GM11168 (cell line): ENCODE measurements around the gene PARD3.

Experiments
- in situ Hi-C: fragments of 300-500 bp; cut with MboI; formaldehyde crosslinking; loops from one replicate; pipeline ENCODE4 v1.12.0; 2022; ENCODE audit warnings: low sequenced_read_pairs; ENCODE audit not compliant: unreplicated experiment

The PARD3 gene

DNA sequence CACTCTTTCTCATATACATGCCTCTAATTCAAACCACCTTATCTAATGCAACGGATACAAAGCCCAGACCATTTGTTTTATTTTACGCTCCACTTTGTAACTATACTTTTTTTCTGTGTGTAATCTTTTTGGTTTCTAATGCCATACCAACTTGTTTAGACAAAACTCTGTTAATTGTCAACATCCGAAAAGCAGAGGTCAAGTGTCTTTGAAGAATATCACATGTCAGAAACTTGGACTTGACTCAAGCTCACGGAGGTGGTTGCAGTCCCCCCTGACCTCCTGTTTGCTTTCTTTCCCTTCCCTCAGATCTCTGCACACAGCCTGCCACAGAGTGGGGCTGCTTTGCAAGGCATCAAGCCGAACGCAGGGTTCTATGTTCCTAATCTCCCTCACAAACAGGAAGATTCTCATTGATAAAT lies 698.9 kb downstream of the PARD3 start:
- in situ Hi-C loops: no loop called here

DNA sequence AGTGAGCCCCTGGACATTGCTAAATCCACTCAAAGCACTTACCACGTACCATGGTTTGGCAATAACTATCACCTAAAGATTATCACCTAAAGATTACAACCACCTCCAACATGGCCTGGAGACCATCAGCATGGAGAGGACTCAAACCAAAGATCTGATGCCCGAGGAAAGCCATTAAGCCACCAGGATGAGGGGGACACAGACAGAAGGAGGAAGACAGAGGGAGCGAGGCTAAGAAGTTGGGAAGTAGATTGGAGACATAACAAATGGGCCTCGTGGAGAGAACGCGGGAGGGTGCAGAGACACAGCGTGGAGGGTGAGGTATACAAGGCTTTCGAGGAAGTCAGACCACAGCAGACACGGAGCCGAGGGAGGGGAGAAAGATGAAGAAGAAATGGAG lies 700.2 kb downstream of the PARD3 start:
- in situ Hi-C loops: no loop called here

DNA sequence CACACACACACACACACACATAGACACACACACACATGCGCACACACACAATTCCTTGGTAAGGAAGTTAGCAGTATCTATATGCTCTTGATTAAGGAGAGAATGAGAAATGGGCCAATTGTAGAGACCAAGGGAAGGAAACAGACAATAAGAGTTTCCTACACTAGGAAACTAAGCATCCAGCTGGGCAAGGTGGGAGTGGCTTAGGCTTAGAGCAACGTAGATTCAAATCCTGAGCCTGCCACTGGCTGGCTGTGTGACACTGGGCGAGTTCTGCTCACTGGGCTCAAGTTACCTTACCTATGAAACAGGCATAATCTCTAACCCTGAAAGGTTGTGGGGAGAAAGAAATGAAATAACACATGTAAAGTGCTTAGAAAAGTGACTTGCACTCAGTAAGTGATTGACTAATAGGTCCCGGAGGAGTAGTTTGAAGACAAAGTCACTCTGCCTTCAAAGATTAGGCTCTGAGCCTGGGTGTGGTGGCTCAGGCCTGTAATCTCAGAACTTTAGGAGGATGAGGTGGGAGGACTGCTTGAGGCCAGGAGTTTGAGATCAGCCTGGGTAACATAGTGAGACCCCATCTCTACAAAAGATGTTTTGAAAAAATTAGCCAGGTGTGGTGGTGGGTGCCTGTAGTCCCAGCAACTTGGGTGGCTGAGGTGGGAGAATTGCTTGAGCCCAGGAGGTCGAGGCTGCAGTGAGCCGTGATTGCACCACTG lies 701.4 kb downstream of the PARD3 start:
- in situ Hi-C loops: no loop called here

DNA sequence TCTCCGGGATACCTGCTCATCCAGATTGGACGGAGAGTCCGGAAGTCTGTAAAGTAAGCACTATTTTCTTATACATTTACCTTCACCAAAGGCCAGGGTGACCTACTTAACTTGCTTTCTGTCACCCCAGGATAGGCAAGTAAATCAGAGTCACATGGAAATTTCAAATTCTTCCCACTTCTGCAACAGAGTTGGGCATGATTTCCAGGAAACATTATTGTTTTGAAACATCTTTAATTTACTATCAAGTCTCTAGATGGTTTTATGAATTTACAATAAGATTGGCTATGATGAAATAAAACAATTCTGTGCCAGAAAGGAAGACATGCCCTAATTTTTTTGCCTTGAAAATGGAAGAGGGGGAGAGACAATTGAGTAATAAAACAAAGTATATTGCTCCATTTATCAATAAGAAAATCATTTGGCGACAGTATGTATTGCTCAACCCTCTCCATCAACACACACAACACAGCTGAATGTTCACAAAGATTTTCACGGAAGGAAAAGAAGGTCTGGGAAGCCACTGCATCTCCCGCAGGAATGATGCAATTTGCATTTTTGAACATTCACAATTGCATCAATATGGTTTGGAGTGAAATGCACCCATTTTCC lies 702.8 kb downstream of the PARD3 start:
- in situ Hi-C loops: no loop called here

DNA sequence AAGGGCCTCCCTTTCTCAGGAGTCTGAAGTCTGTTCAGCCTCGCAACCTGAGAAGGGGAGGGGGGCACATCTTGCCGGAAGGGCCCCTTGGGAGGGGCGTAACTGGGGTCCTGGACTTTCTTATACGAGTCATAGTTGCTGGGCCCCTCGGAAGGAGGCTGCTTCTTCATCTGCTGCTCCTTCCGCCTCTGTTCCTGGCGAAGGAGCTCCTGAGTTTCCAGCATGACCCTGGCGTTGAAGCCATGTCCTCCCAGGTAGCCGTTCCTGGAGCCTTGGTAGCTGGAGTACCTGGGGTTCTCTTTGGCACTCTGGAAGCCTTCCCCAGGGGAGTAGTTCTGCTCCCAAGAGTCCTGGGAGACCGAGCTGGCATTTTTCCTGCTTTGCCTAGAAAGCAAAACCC lies 703.9 kb downstream of the PARD3 start:
- in situ Hi-C loops: no loop called here

DNA sequence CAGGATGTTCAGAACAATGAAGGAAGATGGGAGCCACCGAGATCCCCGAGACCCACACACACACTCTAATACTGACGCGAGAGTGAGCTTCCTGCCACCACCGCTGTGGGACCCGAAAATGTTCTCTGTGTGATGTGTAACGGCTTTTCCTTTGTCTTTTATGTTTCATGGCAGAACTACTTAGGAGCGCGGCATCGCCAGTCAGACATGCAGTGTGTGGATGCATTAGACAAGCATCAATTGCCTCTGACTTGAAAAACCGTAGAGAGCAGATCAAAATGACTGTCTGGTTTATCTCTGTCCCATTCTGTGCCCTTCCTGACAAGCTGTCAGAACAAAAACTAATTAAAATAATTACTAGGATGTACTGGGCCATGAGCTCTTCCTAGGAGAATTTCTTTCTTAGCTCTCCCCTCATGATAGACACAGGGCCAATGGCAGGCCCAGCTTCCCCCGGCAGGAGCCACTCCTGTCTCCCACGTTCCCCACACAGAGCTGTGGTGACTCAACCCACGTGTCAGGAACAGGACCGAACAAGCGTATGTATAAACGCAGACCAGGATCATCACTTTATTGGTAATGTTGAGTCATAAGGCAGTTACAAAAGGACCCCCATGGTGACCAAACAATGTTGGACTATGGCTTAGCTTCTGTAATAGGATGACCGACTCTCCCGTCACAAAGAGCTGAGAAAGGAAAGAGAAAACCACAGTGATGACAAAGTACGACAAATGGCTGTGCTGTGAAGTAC lies 705.0 kb downstream of the PARD3 start:
- in situ Hi-C loops: no loop called here

DNA sequence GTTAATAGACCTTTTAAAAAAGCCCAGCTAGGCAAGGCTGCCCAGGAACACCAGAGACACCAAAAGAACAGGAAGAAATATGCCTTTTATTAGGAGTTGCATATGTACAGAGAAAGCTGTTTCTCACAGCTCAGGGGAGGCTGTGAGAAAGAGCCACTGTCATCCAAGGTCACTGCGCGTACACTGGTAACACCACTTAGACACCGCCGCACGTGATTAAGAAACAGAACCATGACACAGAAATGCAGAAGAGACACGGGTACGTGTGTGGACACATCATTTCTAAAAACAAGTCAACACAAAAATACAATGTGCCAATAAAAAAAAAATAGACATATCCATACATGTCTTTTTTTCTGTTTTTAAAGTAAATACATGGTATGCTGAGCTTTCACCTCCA lies 705.6 kb downstream of the PARD3 start:
- in situ Hi-C loops: no loop called here

DNA sequence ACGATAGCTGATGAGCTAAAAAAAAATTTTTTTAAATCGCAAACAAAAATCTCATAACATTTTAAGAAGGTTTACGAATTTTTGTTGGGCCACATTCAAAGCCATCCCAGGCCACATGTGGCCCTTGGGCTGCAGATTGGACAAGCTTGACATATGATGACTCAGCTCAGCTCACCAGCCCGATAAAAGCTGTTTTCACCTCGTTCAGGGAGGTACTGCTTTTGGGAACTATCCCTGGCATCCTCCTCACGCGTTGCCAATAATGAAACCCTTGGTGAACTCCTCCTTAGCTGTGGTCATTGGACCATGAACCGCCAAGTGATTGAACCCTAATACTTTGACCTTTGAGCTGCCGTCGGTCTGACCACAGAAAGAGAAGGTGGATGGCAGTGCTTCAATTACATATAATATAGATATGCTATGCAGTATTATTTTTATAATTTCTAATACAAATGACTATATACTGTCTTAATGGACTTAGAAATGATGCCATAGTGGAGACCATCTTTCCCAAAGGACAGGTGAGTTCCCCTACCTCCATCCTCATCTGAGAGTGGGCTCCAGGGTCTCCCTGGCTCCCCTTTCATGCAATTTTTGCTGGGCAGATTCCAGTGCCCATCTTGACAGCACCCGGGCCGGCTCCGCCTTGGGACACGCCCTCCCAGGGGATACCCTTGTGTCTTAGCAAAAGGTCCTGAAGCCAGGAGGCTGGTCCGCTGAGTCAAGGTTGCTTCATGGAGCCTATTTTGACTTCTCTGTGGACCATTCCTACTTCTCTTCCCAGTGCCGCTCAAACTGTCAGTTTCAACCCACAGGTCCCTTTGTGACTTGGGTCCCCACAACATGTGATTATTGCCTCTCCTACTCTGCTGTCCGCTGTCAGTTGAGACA lies 707.2 kb downstream of the PARD3 start:
- in situ Hi-C loops: no loop called here

DNA sequence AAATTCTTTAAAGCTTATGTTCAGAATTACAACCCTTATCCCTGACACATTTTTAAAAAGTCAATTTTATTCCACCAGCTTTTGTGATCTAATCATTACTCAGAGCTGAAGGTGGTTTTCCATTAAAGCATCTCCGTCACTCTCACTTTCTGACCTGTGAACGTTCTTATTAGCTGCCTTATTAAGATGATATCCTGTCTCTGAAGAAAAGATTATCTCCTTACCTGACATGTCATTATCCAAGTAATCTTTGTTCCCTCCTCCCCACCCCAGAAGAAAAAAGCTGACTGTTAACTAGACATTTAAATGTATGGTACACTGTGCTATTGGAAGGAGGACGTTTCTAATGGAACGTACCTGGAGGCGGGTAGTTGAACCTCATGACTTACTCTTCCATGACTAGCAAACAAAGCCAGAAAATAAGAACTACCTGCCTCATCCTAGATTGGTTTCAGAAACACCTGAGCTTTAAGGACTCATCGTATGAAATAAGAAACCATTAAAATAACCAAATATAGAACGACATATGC lies 708.7 kb downstream of the PARD3 start:
- in situ Hi-C loops: no loop called here

DNA sequence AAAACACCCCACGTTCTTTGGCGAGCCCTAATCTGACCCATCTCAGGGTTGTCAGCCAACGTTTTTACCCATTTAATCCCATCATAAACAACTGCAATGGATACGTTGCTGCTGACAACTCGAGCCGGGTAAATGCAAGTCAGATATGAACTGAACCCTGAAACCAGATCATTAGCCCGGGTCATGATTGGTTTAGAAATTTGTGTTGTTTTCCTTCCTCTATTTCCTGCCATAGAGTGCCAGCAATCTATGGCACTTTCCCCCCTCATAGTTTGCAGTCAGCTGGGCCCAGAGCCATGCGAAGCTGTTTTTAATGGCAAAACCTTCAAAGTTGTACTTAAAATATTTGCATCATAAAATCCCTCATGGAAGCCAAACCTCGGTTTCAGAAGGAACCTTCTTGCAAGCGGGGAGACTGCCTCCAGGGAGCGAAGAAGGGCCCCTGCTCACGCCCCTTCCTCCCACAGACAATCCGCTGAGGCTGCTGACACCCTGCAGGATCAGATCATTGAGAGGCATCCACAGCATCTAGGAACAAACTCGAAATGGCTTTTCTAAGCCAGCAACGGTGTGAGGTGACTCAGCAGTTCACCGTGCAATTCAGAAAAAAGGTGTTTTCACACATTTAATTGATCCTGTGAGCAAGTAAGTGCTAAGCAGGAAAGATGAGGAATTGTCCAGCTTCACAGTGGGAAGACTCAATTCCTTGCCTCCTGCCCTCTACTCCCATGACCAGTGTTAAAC lies 710.1 kb downstream of the PARD3 start:
- in situ Hi-C loops: no loop called here

DNA sequence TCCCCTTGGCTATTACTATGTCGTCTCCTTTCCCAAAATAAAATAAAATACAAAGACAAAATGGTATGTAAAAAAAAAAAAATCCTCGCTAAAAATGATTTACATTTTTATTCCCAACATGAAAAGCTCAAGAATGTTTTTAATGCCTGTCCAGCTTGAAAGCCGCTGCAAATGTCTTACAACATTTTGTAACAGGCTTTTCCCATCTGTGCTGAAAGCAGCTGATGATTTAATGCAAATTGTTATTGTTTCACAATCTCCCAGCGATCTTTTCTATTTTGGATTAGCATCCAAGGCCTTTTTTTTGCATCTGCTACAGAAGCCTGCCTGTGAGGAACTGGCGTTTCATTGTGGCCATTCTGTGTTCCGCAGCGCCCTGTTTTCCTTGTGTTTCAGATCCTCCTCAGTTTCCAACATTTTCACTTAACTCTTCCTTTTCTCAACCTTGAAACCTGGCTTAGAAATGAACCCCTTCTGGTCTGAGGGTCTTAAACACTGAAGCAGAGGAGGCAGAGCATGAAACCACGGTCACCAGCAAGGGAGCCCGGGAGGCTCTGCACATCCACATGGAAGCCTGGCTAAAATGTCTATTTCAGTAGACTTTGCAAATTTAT lies 712.1 kb downstream of the PARD3 start:
- in situ Hi-C loops: no loop called here

DNA sequence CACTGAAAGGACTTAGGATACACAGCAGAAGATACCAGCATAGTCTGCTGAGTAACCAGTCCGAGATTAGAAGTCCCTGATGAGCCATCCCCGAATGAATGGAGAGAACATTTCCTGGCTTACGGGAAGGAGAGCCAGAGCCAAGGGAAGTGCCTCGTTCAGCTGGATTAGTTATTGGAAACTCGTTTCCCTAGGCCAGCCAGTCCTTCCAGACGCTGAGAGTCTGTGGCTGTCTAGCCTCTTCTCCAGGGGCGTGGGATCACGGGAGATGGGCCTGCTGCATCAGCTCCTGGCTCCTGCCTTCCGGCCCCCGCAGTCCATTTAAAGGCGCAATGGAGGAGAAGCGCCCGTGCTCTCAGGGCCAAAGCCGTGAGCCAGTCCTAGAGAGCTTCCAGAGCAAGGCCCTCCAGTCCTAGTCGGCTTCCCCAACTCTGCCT lies 712.8 kb downstream of the PARD3 start:
- in situ Hi-C loops: no loop called here

DNA sequence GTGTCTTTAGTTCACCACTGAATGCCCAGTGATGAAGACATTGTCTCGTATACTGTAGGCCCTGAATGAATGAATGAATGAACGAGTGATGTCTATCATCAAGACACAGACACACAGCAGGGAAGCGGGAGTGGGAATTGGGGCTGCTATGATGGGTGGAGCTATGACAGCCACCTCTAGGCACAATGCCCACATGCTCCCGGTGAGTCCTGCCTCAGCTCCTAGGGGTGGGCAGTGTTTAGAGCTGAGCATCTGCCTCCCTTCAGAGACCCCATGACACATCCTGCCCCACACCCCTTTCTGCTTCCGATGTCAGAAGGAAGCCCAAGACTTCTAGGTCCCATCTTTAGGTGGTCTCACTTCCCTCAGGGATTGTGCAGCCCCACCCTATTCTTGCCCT lies 714.1 kb downstream of the PARD3 start:
- in situ Hi-C loops: no loop called here

DNA sequence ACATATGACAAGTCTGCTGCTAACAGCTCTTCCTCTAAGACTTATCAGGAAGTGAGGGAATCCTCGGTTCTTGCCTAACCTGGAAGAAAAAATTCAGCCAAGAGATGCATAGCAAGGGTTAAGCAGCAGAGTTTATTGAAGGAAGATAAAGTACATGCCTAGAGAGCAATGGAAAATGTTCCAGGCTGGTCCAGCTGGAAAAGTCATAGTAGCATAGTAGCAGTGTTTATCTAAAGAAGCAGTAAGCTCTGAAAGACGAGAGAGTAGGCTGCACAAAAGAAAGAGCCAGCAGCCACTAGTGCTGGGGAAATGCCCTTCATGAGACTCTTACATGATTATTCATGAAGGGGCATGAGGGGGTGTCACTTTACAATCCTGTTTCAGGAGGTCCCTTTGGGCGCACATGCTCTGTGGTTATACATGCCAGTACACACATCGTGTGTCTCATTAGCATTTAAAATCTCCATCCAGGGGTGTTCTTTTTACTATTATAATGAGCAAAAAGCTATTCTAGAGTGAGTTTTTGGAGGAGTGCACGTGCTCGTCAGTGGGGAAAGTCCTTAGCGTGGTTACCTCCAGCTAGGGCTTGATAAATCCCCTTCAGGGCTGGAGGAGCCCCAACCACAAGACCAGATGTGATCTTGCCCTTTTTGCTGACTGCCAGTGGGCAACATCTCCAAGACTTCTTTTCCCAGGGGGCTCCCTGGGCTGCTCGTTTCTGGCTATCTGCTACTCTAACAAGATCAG lies 716.1 kb downstream of the PARD3 start:
- in situ Hi-C loops: no loop called here

DNA sequence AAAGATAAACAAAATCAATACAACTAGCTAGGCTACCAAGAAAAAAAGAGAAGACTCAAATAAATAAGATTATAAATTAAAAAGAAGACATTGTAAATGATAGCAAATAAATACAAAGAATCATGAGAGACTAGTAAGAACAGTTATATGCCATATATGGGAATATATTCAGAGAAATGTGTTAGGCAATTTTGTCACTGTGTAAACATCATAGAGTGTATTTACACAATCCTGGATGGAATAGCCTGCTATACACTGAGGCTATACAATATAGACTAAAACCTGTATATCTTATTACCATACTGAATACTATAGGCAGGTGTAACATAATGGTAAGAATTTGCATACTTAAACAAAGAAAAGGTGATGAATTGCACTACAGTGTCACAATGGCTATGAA lies 717.4 kb downstream of the PARD3 start:
- in situ Hi-C loops: no loop called here

DNA sequence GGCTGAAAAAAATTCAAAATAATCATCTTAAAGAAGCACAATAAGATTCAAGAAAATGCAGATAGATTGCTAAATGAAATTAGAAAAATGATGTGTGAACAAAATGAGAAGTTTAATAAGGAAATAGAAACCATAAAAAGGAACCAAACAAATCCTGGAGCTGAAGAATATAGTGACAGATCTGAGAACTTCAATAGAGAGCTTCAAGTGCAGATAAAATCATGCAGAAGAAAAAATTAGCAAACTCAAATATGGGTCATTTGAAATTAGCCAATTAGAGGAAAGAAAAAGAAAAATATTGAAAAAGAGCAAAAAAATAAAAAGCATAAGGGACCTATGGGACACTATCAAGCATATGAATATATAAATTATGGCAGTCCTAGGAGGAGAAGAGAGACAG lies 720.1 kb downstream of the PARD3 start:
- in situ Hi-C loops: no loop called here

DNA sequence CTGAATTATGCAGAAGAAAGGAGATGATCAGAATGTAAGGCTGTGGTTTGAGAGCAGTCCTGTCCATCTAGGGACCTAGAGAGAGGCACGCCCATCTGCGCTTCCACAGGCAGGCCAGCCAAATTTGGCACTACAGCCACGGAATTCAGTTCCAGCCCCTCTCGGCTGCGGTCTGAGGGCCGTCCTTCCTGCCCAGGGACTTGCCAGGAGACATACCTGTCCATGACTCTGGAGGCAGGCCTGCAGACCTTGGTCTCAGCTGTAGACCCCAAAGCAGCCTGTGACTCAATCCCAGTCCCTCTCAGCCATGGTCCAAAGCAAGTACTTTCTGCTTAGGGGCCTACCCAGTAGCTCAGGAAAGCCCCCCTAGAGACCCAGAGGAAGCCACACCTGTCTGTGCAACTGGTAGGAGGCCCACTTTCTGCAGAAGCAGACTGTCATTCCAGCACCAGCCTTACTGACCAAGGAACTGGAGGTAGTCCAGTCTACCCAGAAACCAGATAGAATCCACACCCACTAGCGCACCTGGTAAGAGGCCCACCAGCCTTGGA lies 720.9 kb downstream of the PARD3 start:
- in situ Hi-C loops: no loop called here

DNA sequence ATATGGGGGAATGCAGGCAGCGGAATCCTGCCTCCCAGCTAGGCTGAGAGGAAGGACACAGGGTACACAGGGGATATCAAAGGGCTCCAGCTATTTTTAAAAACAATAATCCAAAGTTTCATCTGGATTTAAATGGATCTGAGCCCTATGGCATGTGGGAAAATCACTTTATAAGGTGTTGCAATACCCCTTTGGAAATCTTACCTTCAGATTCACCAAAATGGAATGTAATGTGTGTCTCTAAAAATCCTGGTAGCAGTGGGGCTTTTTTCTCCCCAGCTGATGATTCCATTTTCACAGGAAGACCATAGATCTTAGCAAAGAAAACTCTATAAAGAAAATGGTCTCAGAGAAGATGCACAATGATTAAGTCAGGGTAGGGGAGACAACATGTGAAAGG lies 722.2 kb downstream of the PARD3 start:
- in situ Hi-C loops: no loop called here
